ENCODE measurements around the gene LCN12.

DNA sequence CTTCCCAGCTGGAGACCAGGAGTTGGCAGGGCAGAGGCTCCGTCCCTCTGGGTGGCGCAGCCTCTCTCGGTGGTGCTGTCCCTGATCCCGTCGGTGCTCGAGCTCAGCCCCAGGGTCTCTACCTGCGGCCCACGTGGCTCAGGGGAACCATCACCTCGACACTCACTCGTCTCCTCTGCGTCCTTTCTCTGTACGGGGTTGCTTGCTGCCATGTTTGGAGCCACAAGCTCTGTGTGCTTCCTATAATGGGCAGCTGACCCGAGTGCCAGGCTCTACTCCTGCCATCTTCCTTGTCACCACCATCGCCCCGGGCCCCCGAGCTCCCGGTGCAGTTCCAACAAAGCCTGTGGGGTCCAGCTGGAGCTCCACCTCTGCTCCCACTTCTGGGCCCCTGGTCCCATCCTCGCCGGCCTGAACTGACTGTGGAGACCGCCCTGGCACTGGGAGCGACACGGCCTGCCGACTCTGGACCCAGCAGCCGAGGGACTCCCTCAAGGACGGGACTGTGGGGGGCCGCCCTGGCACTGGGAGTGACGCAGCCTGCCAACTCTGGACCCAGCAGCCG, 12.6 kb upstream of the LCN12 start:
- no peak for TF ChIP-seq YY1 (IDR thresholded peaks at IDR 0.05; ENCODE audit: insufficient read depth, insufficient read length)
- TF ChIP-seq ZNF274 (IDR thresholded peaks at IDR 0.05; ENCODE audit: low read depth, low read length): no peak
